ENCODE data around the gene GRIPAP1.

GRIPAP1 gene

GRCh38 chrX:48942895-48943294, 59.2 kb downstream of the GRIPAP1 start:
- Histone ChIP-seq H3K27me3 (no peaks in the 10 kb centered on the region), H3K4me1 (peaks cover 0 to 13% (median 5%) of the 10 kb centered on the region in 4 donors), H3K36me3 (peaks cover 0 to 31% (median 0%) of the 10 kb centered on the region in 3 donors), H3K9me3 (no peaks in the 10 kb centered on the region), H3K27ac (no peak overlapping the region), H3K4me3 (no peak overlapping the region)
- intact Hi-C loops (cut with DNase I; ENCODE audit: low total_unique reads), result no loop called here
- TF ChIP-seq CTCF (IDR thresholded peaks at IDR 0.05), result no peak
- DNase-seq, result no peak

GRCh38 chrX:48940404-48940955, 61.6 kb downstream of the GRIPAP1 start:
- Histone ChIP-seq H3K27me3 (no peaks in the 10 kb centered on the region), H3K27ac (no peak overlapping the region), H3K4me1 (peaks cover 0 to 13% (median 5%) of the 10 kb centered on the region in 4 donors), H3K9me3 (no peaks in the 10 kb centered on the region), H3K36me3 (peaks cover 0 to 31% (median 0%) of the 10 kb centered on the region in 3 donors), H3K4me3 (no peak overlapping the region)
- intact Hi-C loops (cut with DNase I; ENCODE audit: low total_unique reads), result no loop called here
- no peak for TF ChIP-seq CTCF (IDR thresholded peaks at IDR 0.05)
- no peak for DNase-seq

GRCh38 chrX:48939524-48940228, 62.4 kb downstream of the GRIPAP1 start:
- no peak overlapping the region for H3K4me3 ChIP-seq
- no peaks in the 10 kb centered on the region for H3K9me3 ChIP-seq
- intact Hi-C loops (cut with DNase I; ENCODE audit: low total_unique reads), result no loop called here
- peaks cover 0 to 33% (median 0%) of the 10 kb centered on the region in 3 donors for H3K36me3 ChIP-seq
- H3K27me3 ChIP-seq, result no peaks in the 10 kb centered on the region
- no peak for DNase-seq
- TF ChIP-seq CTCF (IDR thresholded peaks at IDR 0.05), result no peak
- H3K27ac ChIP-seq, result no peak overlapping the region
- H3K4me1 ChIP-seq, result peaks cover 0 to 13% (median 5%) of the 10 kb centered on the region in 4 donors

GRCh38 chrX:48938721-48939425, 63.2 kb downstream of the GRIPAP1 start:
- no peaks in the 10 kb centered on the region for H3K27me3 ChIP-seq
- no peak overlapping the region for H3K27ac ChIP-seq
- no peak for DNase-seq
- H3K9me3 ChIP-seq, result no peaks in the 10 kb centered on the region
- no peak overlapping the region for H3K4me3 ChIP-seq
- H3K36me3 ChIP-seq, result peaks cover 2 to 39% (median 8%) of the 10 kb centered on the region in 3 donors
- intact Hi-C loops (cut with DNase I; ENCODE audit: low total_unique reads), result no loop called here
- peaks cover 0 to 13% (median 5%) of the 10 kb centered on the region in 4 donors for H3K4me1 ChIP-seq
- TF ChIP-seq CTCF (IDR thresholded peaks at IDR 0.05), result no peak

DNA sequence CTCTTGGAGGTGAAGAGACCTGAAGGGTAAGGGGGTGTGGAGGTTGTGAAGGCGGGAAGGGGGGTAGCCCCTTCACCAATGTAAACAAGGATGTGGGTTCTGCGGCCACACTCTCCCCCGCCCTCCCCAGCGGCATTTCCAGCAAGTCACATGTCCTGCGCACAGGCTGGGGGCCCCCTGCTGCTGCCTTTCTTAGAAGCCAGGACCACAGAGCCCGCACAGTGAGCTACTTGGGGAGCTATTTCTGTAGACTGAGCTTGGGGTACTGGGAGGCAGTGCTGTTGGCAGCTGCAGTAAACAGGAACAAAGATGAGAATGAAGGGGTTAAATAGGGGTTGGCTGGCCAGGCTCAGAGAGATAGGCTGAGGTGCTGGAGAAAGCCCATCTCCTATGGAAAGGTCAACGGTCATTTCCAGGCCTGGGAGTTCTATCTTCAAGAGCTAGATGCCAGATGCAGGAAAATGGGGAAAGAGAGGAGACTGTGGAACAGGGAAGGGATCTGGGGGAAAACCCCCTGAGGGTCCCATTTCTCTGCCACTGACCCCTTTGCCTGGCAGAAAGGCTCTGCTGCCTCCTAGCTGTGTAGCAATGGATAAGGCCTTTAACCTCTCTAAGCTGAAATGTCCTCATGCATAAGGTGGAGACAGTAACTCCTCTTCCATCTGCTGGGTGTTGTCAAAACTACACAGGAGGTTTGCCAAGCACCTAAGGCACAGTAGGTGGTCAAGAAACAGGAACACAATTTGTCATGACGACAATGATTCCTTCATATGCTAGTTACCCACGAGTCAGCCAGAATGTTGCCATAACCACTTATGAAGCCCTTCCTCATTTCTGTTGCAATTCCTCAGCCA, 64.8 kb downstream of the GRIPAP1 start:
- peaks cover 4 to 41% (median 13%) of the 10 kb centered on the region in 3 donors for H3K36me3 ChIP-seq
- peaks cover 0 to 9% (median 0%) of the 10 kb centered on the region in 3 donors for H3K9me3 ChIP-seq
- H3K4me3 ChIP-seq, result no peak overlapping the region
- intact Hi-C loops (cut with DNase I; ENCODE audit: low total_unique reads), result no loop called here
- H3K27ac ChIP-seq, result no peak overlapping the region
- H3K27me3 ChIP-seq, result no peaks in the 10 kb centered on the region
- DNase-seq, result no peak
- H3K4me1 ChIP-seq, result peaks cover 0 to 13% (median 5%) of the 10 kb centered on the region in 4 donors
- TF ChIP-seq CTCF (IDR thresholded peaks at IDR 0.05), result no peak
